HEK293 (cell line): Measurements from ENCODE around the gene ESRRA.
A peak's percentile ranks its signal among the peaks of the same experiment; 100 is the strongest.

Experiments
- CTCF ChIA-PET: fragments of 350-600 bp; formaldehyde crosslinking; extraction: SDS; loops from one replicate; lab custom pipeline; 2021; ENCODE audit warnings: antibody characterized with exemption; lab: Yijun Ruan, JAX
- POLR2A ChIA-PET: fragments of 300-600 bp; formaldehyde crosslinking; extraction: SDS; loops from one replicate; lab custom pipeline; 2020; ENCODE audit warnings: antibody characterized with exemption, inconsistent platforms; lab: Yijun Ruan, JAX
- H3K27ac ChIP-seq: fragments of 200-500 bp; sonication (Bioruptor generic); 2 replicates; pipeline ENCODE4 v1.5.1; 2014; ENCODE audit warnings: low read depth, low read length, control low read depth, inconsistent platforms; ENCODE audit errors: extremely low read depth
- H3K36me3 ChIP-seq, 2 experiments: fragments of 200-500 bp in 1 of 2; sonication (Bioruptor generic) in 1 of 2; 1 replicate in 1 of 2; 2 replicates in 1 of 2; pipeline ENCODE4 v1.5.1; 2014 to 2017; ENCODE audit warnings: inconsistent platforms in 2 of 2, low read length in 2 of 2; ENCODE audit not compliant: control insufficient read depth in 2 of 2, insufficient read depth in 1 of 2
- H3K4me1 ChIP-seq: fragments of 200-500 bp; sonication (Bioruptor generic); 2 replicates; pipeline ENCODE4 v1.5.1; 2014; ENCODE audit warnings: mild to moderate bottlenecking, low read length, inconsistent platforms; ENCODE audit not compliant: control insufficient read depth, insufficient read depth
- H3K4me3 ChIP-seq: 2 replicates; pipeline ENCODE4 v1.5.1; 2011; ENCODE audit warnings: low read depth, mild to moderate bottlenecking, control low read depth, low read length, moderate library complexity
- H3K9me3 ChIP-seq: fragments of 200-500 bp; sonication (Bioruptor generic); 2 replicates; pipeline ENCODE4 v1.5.1; 2014; ENCODE audit warnings: low read depth, low read length, inconsistent platforms; ENCODE audit not compliant: control insufficient read depth, insufficient read depth
- EGR2 ChIP-seq: fragments of 450-650 bp; formaldehyde crosslinking; IDR thresholded peaks from 2 replicates; pipeline ENCODE4 v1.5.1; 2016; ENCODE audit warnings: low read depth, missing biosample characterization, missing genetic modification characterization
- FEZF1 ChIP-seq: fragments of 450-650 bp; formaldehyde crosslinking; IDR thresholded peaks from 2 replicates; pipeline ENCODE4 v1.5.1; 2016; ENCODE audit warnings: missing biosample characterization, missing genetic modification characterization
- GLIS1 ChIP-seq: fragments of 450-650 bp; formaldehyde crosslinking; IDR thresholded peaks from 2 replicates; pipeline ENCODE4 v1.5.1; 2016; ENCODE audit warnings: missing biosample characterization, missing genetic modification characterization
- OVOL3 ChIP-seq: fragments of 450-650 bp; formaldehyde crosslinking; IDR thresholded peaks from 2 replicates; pipeline ENCODE4 v1.5.1; 2016; ENCODE audit warnings: missing biosample characterization, missing genetic modification characterization
- PRDM6 ChIP-seq: fragments of 450-650 bp; formaldehyde crosslinking; IDR thresholded peaks from 2 replicates; pipeline ENCODE4 v1.5.1; 2017; ENCODE audit warnings: missing biosample characterization, missing genetic modification characterization
- SCRT1 ChIP-seq: fragments of 450-650 bp; formaldehyde crosslinking; IDR thresholded peaks from 2 replicates; pipeline ENCODE4 v1.5.1; 2016; ENCODE audit warnings: missing biosample characterization, missing genetic modification characterization, borderline replicate concordance
- ZBTB48 ChIP-seq: fragments of 450-650 bp; formaldehyde crosslinking; IDR thresholded peaks from 2 replicates; pipeline ENCODE4 v1.5.1; 2016; ENCODE audit warnings: missing biosample characterization, missing genetic modification characterization
- ZFHX2 ChIP-seq: fragments of 450-650 bp; formaldehyde crosslinking; conservative IDR thresholded peaks from 2 replicates; pipeline ENCODE4 v1.5.1; 2016; ENCODE audit warnings: missing biosample characterization, missing genetic modification characterization
- ZFP37 ChIP-seq: fragments of 450-650 bp; formaldehyde crosslinking; IDR thresholded peaks from 2 replicates; pipeline ENCODE4 v1.5.1; 2016; ENCODE audit warnings: missing biosample characterization, missing genetic modification characterization
- ZFP69B ChIP-seq: fragments of 450-650 bp; formaldehyde crosslinking; IDR thresholded peaks from 2 replicates; pipeline ENCODE4 v1.5.1; 2016; ENCODE audit warnings: missing biosample characterization, missing genetic modification characterization
- ZIC2 ChIP-seq: fragments of 450-650 bp; formaldehyde crosslinking; IDR thresholded peaks from 2 replicates; pipeline ENCODE4 v1.5.1; 2016; ENCODE audit warnings: missing biosample characterization, missing genetic modification characterization
- ZNF16 ChIP-seq: fragments of 450-650 bp; formaldehyde crosslinking; IDR thresholded peaks from 2 replicates; pipeline ENCODE4 v1.5.1; 2016; ENCODE audit warnings: low read depth, missing biosample characterization, missing genetic modification characterization
- ZNF24 ChIP-seq: fragments of 450-650 bp; formaldehyde crosslinking; IDR thresholded peaks from 2 replicates; pipeline ENCODE4 v1.5.1; 2016; ENCODE audit warnings: missing biosample characterization, missing genetic modification characterization
- ZNF274 ChIP-seq, 2 experiments: fragments of 200-500 bp in 1 of 2; fragments of 450-650 bp in 1 of 2; sonication (Bioruptor generic) in 1 of 2; formaldehyde crosslinking in 1 of 2; IDR thresholded peaks; 2 replicates each; pipeline versions ENCODE4 v1.5.1 to v1.6.1; 2014 to 2016; ENCODE audit warnings: borderline replicate concordance in 1 of 2, inconsistent platforms in 1 of 2, low read length in 1 of 2, missing biosample characterization in 1 of 2, missing genetic modification characterization in 1 of 2
- ZNF391 ChIP-seq: fragments of 450-650 bp; formaldehyde crosslinking; IDR thresholded peaks from 2 replicates; pipeline ENCODE4 v1.5.1; 2016; ENCODE audit warnings: low read depth, missing biosample characterization, missing genetic modification characterization, borderline replicate concordance
- ZNF513 ChIP-seq: fragments of 450-650 bp; IDR thresholded peaks from 2 replicates; pipeline ENCODE4 v1.5.1; 2018; ENCODE audit warnings: missing biosample characterization, missing genetic modification characterization
- ZNF623 ChIP-seq: fragments of 450-650 bp; formaldehyde crosslinking; IDR thresholded peaks from 2 replicates; pipeline ENCODE4 v1.5.1; 2016; ENCODE audit warnings: missing biosample characterization, missing genetic modification characterization
- ZNF704 ChIP-seq: fragments of 450-650 bp; formaldehyde crosslinking; IDR thresholded peaks from 2 replicates; pipeline ENCODE4 v1.5.1; 2016; ENCODE audit warnings: missing biosample characterization, missing genetic modification characterization
- ZNF76 ChIP-seq: fragments of 450-650 bp; formaldehyde crosslinking; IDR thresholded peaks from 2 replicates; pipeline ENCODE4; 2016; ENCODE audit warnings: low read depth, missing biosample characterization, missing genetic modification characterization, borderline replicate concordance
- ZNF776 ChIP-seq: fragments of 450-650 bp; formaldehyde crosslinking; IDR thresholded peaks from 2 replicates; pipeline ENCODE4 v1.5.0; 2017; ENCODE audit warnings: missing biosample characterization, missing genetic modification characterization, borderline replicate concordance

Gene ESRRA

GRCh38 chr11:64260147-64260708 lies 45.1 kb upstream of the ESRRA start:
- TF ChIP-seq ZFHX2 (tag by site-specific recombination) (peak; percentile 93), EGR2 (tag by site-specific recombination) (peak; percentile 84), ZNF24 (tag by site-specific recombination) (no peak), ZNF776 (no peak), SCRT1 (tag by site-specific recombination) (no peak), ZNF513 (peak; percentile 81), ZNF623 (tag by site-specific recombination) (peak; percentile 98), FEZF1 (tag by site-specific recombination) (no peak), ZFP69B (tag by site-specific recombination) (no peak), ZNF16 (tag by site-specific recombination) (no peak), PRDM6 (tag by site-specific recombination) (no peak), OVOL3 (tag by site-specific recombination) (no peak), GLIS1 (tag by site-specific recombination) (peak; percentile 96), ZIC2 (peak; percentile 62), ZFP37 (tag by site-specific recombination) (no peak)
- TF ChIP-seq, all 188 proteins: peak for 6
- H3K9me3 ChIP-seq: no peaks in the 10 kb centered on the region
- H3K4me1 ChIP-seq: no peaks in the 10 kb centered on the region; the same call in 1 of the 2 replicates
- ChIA-PET CTCF (no interaction called here), POLR2A (interaction anchor here (0.7 to 0.9 kb wide), 2 partner anchors 8 to 75 kb away, joined by 3 read pairs; no protein-coding TSS in a partner anchor)
- no peak overlapping the region for H3K4me3 ChIP-seq
- no peak overlapping the region for H3K27ac ChIP-seq
- peaks cover 0 to 79% of the 10 kb centered on the region in 2 experiments; a peak in 2 of 3 replicates for H3K36me3 ChIP-seq

GRCh38 chr11:64261556-64262080 lies 43.7 kb upstream of the ESRRA start:
- ChIA-PET CTCF (interaction anchor here (0.6 kb wide), 1 partner anchor 109 kb away, joined by 3 read pairs; no protein-coding TSS in a partner anchor), POLR2A (no interaction called here)
- TF ChIP-seq ZNF704 (tag by site-specific recombination): no peak
- H3K9me3 ChIP-seq: no peaks in the 10 kb centered on the region
- no peaks in the 10 kb centered on the region; the same call in 1 of the 2 replicates for H3K4me1 ChIP-seq
- peaks cover 0 to 79% of the 10 kb centered on the region in 2 experiments; a peak in 2 of 3 replicates for H3K36me3 ChIP-seq
- H3K27ac ChIP-seq: no peak overlapping the region
- no peak overlapping the region for H3K4me3 ChIP-seq

- POLR2A ChIA-PET: no interaction called here
- peaks cover 0 to 82% of the 10 kb centered on the region in 2 experiments; a peak in 2 of 3 replicates for H3K36me3 ChIP-seq
- no peak overlapping the region for H3K27ac ChIP-seq
- TF ChIP-seq ZNF274 (IDR thresholded peaks at IDR 0.05; ENCODE audit: low read length) (no peak), ZNF274 (tag by site-specific recombination; IDR thresholded peaks at IDR 0.05; ENCODE audit: borderline replicate concordance) (no peak), ZNF391 (tag by site-specific recombination) (no peak), ZNF76 (tag by site-specific recombination) (no peak), ZBTB48 (tag by site-specific recombination) (no peak), GLIS1 (tag by site-specific recombination) (no peak)
- CTCF ChIA-PET: interaction anchor here (0.6 kb wide), 1 partner anchor 110 kb away, joined by 3 read pairs; no protein-coding TSS in a partner anchor
- H3K4me3 ChIP-seq: no peak overlapping the region
- no peaks in the 10 kb centered on the region; the same call in 1 of the 2 replicates for H3K4me1 ChIP-seq
- no peaks in the 10 kb centered on the region for H3K9me3 ChIP-seq
Measured at GRCh38 chr11:64262271-64263002, 42.9 kb upstream of the ESRRA start.
